Gastroesophageal sphincter (tissue), 4 donors: ENCODE measurements around the gene PMFBP1. TPM values are rescaled to one million over a fixed set of nuclear protein-coding genes. Genes with fewer than 3 reads are reported as not detected.
A peak's percentile ranks its signal among the peaks of the same experiment; 100 is the strongest.

ENCODE experiments used
- ATAC-seq: fragments of 150-250 bp; one replicate; pipeline ENCODE4 v1.9.1; 2016; ENCODE audit warnings: mild to moderate bottlenecking, moderate library complexity
- H3K27ac ChIP-seq, 4 donors: fragments of 200-600 bp; sonication (generic) in 3 of 4; 1 replicate in 3 of 4; 2 replicates in 1 of 4; pipeline ENCODE4 v1.5.1; 2016 to 2019
- H3K27me3 ChIP-seq: fragments of 200-600 bp; sonication (generic); one replicate; pipeline ENCODE4 v1.5.1; 2019
- H3K36me3 ChIP-seq, 2 donors: fragments of 200-600 bp; sonication (generic); one replicate each; pipeline ENCODE4 v1.5.1; 2019; ENCODE audit warnings: control low read depth in 1 of 2
- H3K4me1 ChIP-seq, 3 donors: fragments of 200-600 bp; sonication (generic); 1 replicate in 2 of 3; 2 replicates in 1 of 3; pipeline ENCODE4 v1.5.1; 2016 to 2019; ENCODE audit warnings: control low read depth in 2 of 3
- H3K4me3 ChIP-seq, 2 donors: fragments of 200-600 bp; sonication (generic); one replicate each; pipeline ENCODE4 v1.5.1; 2019; ENCODE audit warnings: mild to moderate bottlenecking in 1 of 2, moderate library complexity in 1 of 2
- H3K9me3 ChIP-seq, 3 donors: fragments of 200-600 bp; sonication (generic); one replicate each; pipeline ENCODE4 v1.5.1; 2017 to 2019; ENCODE audit warnings: control low read depth in 2 of 3
- EP300 ChIP-seq: sonication (generic); formaldehyde crosslinking; IDR thresholded peaks from one replicate; pipeline ENCODE4 v1.6.1; 2017; ENCODE audit warnings: antibody characterized with exemption, mild to moderate bottlenecking
- POLR2A ChIP-seq, 2 donors: fragments of 450-650 bp; IDR thresholded peaks; one replicate each; pipeline ENCODE4 v1.6.1; 2017; ENCODE audit warnings: antibody characterized with exemption in 2 of 2, mild to moderate bottlenecking in 2 of 2, moderate library complexity in 1 of 2
- POLR2AphosphoS5 ChIP-seq: sonication (generic); formaldehyde crosslinking; IDR thresholded peaks from one replicate; pipeline ENCODE4 v1.6.1; 2017; ENCODE audit warnings: antibody characterized with exemption
- WGBS, 2 donors: methylation state at CpG; one replicate each; pipeline ENCODE4 v1.1.5; 2018; ENCODE audit warnings: low coverage in 1 of 2; 5-methylcytosine and 5-hydroxymethylcytosine counted together
- total RNA-seq, 4 donors: library from RNA; depleted of rRNA; stranded (reverse); fragments of >200 nt; gene quantifications; one replicate each; pipeline ENCODE4 v1.1.0, GENCODE V29; 2016
- TF ChIP-seq, protein P1 (sequence below), 4 experiments: fragments of 200-600 bp in 2 of 4; fragments of 450-650 bp in 2 of 4; sonication (generic) in 1 of 4; IDR thresholded peaks; one replicate each; pipeline ENCODE4 v1.5.1; 2017 to 2019; ENCODE audit warnings: antibody characterized with exemption in 4 of 4, mild to moderate bottlenecking in 2 of 4, moderate library complexity in 2 of 4

PMFBP1 gene
- total RNA-seq, 4 donors from 2014 or later = 0.16 to 0.81 (median 0.39) TPM; not detected in 1

- TF ChIP-seq EP300 (no peak), POLR2AphosphoS5 (no peak), POLR2A (IDR thresholded peaks at IDR 0.05) (no peak)
- TF ChIP-seq, protein P1, sequence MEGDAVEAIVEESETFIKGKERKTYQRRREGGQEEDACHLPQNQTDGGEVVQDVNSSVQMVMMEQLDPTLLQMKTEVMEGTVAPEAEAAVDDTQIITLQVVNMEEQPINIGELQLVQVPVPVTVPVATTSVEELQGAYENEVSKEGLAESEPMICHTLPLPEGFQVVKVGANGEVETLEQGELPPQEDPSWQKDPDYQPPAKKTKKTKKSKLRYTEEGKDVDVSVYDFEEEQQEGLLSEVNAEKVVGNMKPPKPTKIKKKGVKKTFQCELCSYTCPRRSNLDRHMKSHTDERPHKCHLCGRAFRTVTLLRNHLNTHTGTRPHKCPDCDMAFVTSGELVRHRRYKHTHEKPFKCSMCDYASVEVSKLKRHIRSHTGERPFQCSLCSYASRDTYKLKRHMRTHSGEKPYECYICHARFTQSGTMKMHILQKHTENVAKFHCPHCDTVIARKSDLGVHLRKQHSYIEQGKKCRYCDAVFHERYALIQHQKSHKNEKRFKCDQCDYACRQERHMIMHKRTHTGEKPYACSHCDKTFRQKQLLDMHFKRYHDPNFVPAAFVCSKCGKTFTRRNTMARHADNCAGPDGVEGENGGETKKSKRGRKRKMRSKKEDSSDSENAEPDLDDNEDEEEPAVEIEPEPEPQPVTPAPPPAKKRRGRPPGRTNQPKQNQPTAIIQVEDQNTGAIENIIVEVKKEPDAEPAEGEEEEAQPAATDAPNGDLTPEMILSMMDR (IDR thresholded peaks at IDR 0.05) = peak in 2 of 4 experiments; percentile 8 to 45
- Histone ChIP-seq H3K27me3 (no peaks in the 10 kb centered on the region), H3K36me3 (peaks cover 4 to 86% of the 10 kb centered on the region in 2 donors), H3K4me3 (no peak overlapping the region), H3K9me3 (no peaks in the 10 kb centered on the region), H3K4me1 (peaks cover 0 to 19% (median 10%) of the 10 kb centered on the region in 3 donors), H3K27ac (no peak overlapping the region)
- ATAC-seq = no peak
- 15% methylated on average over 2 of the region's 12 CpGs; no CpG with 5 or more reads in 1 of the 2 donors for WGBS, 2 donors
Observed at GRCh38 chr16:72099377-72099818, 72.6 kb downstream of the PMFBP1 start.

- Histone ChIP-seq H3K27me3 (no peaks in the 10 kb centered on the region), H3K36me3 (peaks cover 4 to 81% of the 10 kb centered on the region in 2 donors), H3K4me3 (no peak overlapping the region), H3K4me1 (peaks cover 0 to 22% (median 12%) of the 10 kb centered on the region in 3 donors), H3K9me3 (no peaks in the 10 kb centered on the region), H3K27ac (no peak overlapping the region)
- ATAC-seq = no peak
- TF ChIP-seq EP300 (no peak), POLR2A (IDR thresholded peaks at IDR 0.05) (no peak), POLR2AphosphoS5 (no peak)
- TF ChIP-seq, protein P1 (IDR thresholded peaks at IDR 0.05) = no peak
- WGBS, 2 donors = 50% methylated on average over 2 of the region's 15 CpGs; no CpG with 5 or more reads in 1 of the 2 donors
Observed at GRCh38 chr16:72098936-72099335, 73.0 kb downstream of the PMFBP1 start.

GRCh38 chr16:72094266-72094610, 77.7 kb downstream of the PMFBP1 start:
- Histone ChIP-seq H3K27me3 (no peaks in the 10 kb centered on the region), H3K4me1 (peaks cover 0 to 46% (median 15%) of the 10 kb centered on the region in 3 donors), H3K36me3 (peaks cover 0 to 55% of the 10 kb centered on the region in 2 donors), H3K9me3 (no peaks in the 10 kb centered on the region), H3K27ac (peak overlapping the region; percentile 90 to 97 (median 92)), H3K4me3 (peak overlapping the region; percentile 82 to 99)
- 1 to 6% methylated on average over 6 to 9 of the region's 11 CpGs for WGBS, 2 donors
- no peak for ATAC-seq
- TF ChIP-seq, protein P1 (IDR thresholded peaks at IDR 0.05) = no peak
- TF ChIP-seq POLR2A (IDR thresholded peaks at IDR 0.05) (no peak), POLR2AphosphoS5 (no peak), EP300 (no peak)

DNA sequence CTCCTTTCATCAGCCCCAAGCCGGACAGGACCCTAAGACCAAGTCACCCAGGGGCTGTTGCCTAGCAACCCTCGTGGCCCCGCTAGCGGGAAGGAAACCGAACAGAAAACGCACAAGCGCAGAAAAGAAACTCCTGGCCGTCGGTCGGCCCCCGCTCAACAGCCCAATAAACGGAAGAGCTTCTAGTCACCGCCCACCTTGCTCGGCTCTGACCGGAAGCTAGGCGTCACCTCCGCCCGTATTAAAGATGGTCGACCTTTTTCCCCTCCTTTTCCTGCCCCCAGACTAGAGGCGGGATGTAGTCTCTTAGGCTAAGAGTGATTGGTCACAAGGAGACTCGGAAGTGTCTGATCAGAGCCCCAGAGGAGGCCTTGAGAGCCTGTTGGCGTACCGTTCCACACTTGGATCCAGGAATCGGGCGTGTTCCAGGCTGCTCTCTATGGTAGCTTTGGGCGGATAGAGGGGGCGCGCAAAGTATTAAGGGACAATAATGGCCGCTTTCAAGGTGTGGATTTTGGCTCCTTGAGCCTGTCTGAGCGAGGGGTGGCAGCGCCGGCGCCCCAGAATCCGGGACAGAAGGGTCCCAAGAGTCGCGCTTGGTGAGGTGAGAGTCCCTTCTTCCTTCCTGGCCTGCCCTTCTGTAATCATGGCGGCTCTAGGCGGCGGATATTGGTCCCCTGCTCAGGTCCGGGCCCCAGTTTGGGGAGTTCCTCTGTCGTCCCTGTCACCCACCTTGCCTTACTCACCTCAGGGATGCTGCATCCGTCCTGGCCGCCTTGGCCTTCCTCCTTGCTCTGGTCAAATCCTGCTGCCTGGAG, 78.3 kb downstream of the PMFBP1 start, which contains the start of the genes DHX38 and TXNL4B:
Gene DHX38 (plus strand): TSS at position 400 of the 818 bp plus-strand sequence. CDS start 2,311 bp downstream, outside the sequence.
Gene TXNL4B (minus strand): TSS at position 173 of the 818 bp plus-strand sequence. CDS start 2,871 bp downstream, outside the sequence.
- peaks cover 0 to 46% (median 15%) of the 10 kb centered on the region in 3 donors for H3K4me1 ChIP-seq
- peaks cover 0 to 55% of the 10 kb centered on the region in 2 donors for H3K36me3 ChIP-seq
- peak within 1 kb of the TSS; percentile 82 to 99 for H3K4me3 ChIP-seq
- peak within 1 kb of the TSS; percentile 90 to 97 (median 92) for H3K27ac ChIP-seq
- ATAC-seq = peak; percentile 100
- WGBS, 2 donors = 0 to 1% methylated on average over 10 to 18 of the region's 43 CpGs
- H3K27me3 ChIP-seq = no peaks in the 10 kb centered on the region
- no peaks in the 10 kb centered on the region for H3K9me3 ChIP-seq
- TF ChIP-seq POLR2A (IDR thresholded peaks at IDR 0.05) (peak; percentile 51 to 60), POLR2AphosphoS5 (peak; percentile 89), EP300 (no peak)
- TF ChIP-seq, protein P1 (IDR thresholded peaks at IDR 0.05) = no peak
